GM11168 (cell line): ENCODE measurements around the gene CHST11.

Experiments
- in situ Hi-C: fragments of 300-500 bp; cut with MboI; formaldehyde crosslinking; loops from one replicate; pipeline ENCODE4 v1.12.0; 2022; ENCODE audit warnings: low sequenced_read_pairs; ENCODE audit not compliant: unreplicated experiment

The CHST11 gene

GRCh38 chr12:104638218-104638850 lies 181.6 kb downstream of the CHST11 start:
- in situ Hi-C loops, result no loop called here

- in situ Hi-C loops, result no loop called here
Observed at GRCh38 chr12:104638851-104639240, 182.1 kb downstream of the CHST11 start.

- in situ Hi-C loops, result no loop called here
Observed at GRCh38 chr12:104640956-104641355, 184.2 kb downstream of the CHST11 start.

DNA sequence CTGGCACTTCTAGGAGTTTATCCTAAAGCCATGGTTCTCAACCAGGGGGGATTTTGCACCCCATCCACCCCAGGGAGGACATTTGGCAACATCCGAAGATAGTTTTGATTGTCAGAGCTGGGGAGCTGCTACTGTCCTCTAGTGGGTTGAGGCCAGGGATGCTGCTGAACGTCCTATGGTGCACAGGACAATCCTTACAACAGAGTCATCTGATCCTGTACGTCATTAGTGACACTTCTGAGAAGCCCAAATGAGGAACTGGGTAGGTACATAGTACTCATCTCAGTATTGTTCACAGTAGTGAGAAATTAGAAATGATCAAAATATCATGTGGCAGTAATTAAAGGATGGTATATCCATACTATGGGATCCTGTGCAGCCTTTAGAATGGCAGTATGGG lies 185.1 kb downstream of the CHST11 start:
- in situ Hi-C loops, result no loop called here

GRCh38 chr12:104643093-104643818 lies 186.5 kb downstream of the CHST11 start:
- in situ Hi-C loops, result no loop called here

- in situ Hi-C loops, result no loop called here
Observed at GRCh38 chr12:104643819-104644669, 187.3 kb downstream of the CHST11 start.

DNA sequence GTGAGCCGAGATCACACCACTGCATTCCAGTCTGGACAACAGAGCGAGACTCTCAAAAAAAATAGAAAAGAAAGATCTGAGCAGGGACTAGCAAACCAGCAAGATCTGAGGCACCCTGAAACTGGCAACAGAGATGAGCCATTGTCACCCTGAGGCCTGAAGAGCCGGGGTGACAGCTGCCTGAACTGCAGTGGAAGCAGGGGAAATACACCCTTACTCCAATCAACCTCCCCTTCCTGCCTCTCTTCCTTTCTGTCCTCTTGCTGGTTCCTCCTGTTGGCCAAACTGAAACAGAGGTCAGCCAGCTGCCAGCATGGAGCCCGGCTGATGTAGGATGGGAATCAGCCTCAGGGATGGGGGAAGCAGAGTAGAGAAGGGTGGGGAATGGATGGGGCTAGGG lies 192.0 kb downstream of the CHST11 start:
- in situ Hi-C loops, result no loop called here

DNA sequence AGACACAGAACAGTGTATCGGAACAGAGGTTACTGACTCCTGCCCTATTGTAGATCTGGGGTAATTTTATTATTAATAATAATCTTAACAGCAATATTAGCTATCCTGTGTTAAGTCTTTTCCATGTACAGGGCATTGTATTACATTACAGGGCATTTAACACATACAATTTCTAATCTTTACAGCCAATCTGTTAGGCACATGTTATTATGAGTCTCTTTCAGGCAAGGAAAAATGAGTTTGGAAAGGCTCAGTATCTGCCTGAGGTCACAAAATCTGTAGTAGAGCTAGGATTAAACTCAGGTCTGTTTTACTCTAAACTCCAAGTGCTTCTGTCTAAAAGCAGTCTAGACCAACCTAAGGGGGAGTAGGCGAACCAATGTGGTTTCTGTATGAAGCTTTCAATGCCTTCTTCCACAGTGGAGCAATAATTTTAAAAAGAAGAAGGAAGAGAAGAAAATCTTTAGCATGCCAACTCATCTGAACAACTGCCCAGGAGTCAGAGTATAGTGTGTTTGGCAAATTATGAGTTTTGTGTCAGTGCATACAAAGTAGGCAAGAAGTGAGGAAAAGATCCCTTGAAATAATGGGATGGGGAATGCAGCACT lies 192.6 kb downstream of the CHST11 start:
- in situ Hi-C loops, result no loop called here

DNA sequence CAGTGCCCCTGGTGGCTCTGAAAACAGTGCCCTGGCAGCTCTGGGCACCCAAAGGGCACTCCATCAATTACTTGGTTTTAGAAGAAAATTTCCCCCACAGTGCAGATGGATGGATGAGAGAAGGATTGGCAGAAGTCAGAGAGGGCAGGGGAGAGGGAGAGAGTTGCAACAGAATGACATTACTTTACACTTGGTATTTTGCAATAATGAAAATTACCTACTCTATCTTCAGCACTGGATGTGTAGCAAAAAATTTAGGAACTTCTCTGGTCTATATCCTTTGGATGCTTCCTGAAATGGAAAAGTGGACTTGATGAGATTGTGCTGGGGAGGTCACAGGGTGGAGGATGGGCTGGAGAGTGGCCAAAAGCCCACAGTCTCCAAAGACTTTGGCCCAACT lies 193.2 kb downstream of the CHST11 start:
- in situ Hi-C loops, result no loop called here

- in situ Hi-C loops, result no loop called here
Observed at GRCh38 chr12:104650541-104650940, 193.8 kb downstream of the CHST11 start.

DNA sequence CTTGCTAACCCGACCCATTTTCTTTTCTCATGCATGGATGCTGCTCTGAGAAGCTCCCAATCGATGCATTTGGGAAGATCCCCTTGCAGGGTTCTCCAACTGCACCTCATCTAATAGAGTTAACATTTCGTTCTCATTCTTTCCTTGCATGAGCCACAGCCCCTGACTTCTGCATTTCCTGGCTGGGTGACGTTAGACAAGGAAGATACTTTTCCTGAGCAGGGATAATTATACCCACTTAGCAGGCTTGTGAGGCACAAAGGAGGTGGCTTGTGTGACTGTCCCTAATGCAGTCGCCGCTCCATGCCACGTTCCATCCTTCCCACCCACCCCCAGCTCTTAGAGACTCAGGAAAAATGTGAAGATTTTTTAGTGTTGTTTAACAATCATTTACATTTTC lies 195.1 kb downstream of the CHST11 start:
- in situ Hi-C loops, result no loop called here

- in situ Hi-C loops, result no loop called here
Observed at GRCh38 chr12:104652358-104652757, 195.6 kb downstream of the CHST11 start.

DNA sequence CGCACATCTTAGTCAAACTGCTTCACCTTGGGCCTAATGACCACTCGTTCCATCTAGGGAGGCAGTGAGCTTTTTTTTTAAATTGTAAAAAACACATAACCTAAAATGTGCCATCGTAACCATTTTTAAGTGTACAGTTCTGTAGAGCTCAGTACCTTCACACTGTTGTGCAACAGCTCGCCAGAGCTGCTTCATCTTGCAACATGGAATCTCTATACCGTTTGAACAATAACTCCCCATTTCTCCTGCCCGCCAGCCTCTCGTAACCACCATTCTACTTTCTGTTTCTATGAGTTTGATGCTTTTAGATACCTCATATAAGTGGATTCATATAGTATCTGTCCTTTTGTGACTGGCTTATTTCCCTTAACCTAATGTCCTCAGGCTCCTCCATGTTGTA lies 196.2 kb downstream of the CHST11 start:
- in situ Hi-C loops, result no loop called here

GRCh38 chr12:104653730-104654664 lies 197.2 kb downstream of the CHST11 start:
- in situ Hi-C loops, result no loop called here

DNA sequence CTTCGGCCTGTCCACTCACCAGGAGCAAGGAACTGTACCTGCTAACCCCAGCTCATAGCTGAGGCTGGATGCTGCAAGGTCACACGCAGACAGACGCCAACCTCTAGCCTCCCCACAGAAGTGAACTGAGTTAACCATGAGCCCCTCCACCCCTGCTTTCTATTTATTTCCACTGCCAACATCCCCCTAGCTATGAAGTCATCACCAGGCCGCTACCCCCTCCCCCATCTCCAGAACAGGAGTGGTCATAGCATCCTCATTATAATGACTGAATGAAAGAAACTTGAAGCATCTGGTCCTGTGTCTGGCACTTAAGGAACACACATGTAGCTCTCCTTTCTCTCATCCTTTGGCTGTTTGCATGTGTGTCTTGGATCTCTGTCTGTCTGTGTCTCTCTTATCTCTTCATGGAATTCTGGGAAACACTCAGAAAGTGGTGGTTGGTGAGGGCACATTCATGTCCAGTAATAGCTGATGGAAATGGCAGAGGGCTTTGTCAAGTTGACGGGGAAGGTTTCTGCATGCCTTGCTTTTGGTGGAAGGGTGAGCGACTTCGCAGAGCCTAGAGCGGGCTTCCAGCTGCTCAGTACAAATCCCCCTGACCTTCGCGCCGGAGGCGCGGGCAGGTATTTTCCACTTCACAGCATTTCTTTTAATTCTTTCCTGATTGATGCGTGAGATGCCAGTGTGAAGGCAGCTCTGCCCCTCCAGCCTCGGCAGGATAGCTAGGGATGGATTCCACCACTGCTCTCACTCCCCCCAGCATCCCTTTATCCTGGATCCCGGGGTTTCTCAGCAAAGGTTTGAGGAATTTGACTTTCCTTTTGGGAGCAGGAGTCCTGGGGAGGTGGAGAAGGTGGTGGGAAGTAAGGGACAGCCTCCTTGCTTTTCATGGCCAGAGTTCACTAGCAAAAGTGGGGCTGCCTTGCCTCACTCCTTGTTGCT lies 198.2 kb downstream of the CHST11 start:
- in situ Hi-C loops, result no loop called here

DNA sequence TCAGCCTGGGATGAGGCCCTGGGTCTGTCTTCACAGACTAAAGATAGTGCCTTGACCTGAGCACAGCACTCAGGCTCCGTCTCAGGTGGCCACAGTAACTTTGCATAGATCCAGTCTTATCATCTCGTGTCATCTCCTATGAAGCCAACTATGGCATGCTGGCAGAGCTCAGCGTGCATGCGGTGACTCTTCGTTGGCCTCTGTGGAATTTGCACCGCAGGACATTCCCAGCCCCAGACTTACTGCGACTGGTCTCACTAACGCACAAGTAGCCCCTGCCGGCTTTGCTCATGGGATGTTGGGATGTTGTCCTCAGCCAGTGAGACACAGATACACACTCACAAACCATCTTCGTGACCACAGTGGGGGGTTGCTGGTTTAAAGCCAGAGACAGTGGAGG lies 199.6 kb downstream of the CHST11 start:
- in situ Hi-C loops, result no loop called here

GRCh38 chr12:104656921-104657320 lies 200.2 kb downstream of the CHST11 start:
- in situ Hi-C loops, result no loop called here

- in situ Hi-C loops, result no loop called here
Observed at GRCh38 chr12:104657726-104658484, 201.2 kb downstream of the CHST11 start.
